Endothelial cell of umbilical vein (primary cell): ENCODE data around the gene FBXL22. TPM values are rescaled to one million over a fixed set of nuclear protein-coding genes. Genes with fewer than 3 reads are reported as not detected.

Experiments used
- BruUV-seq: library from RNA; stranded (reverse); fragments of 400-500 nt; replicated peaks from 2 replicates; lab custom pipeline; 2021; lab: Mats Ljungman, UMichigan
- CTCF ChIA-PET: fragments of 300-600, 350-600 bp; sonication (Branson Sonifier 250); formaldehyde crosslinking; loops from one replicate; lab custom pipeline; 2021; ENCODE audit warnings: antibody characterized with exemption, inconsistent platforms; lab: Charles Lee
- POLR2A ChIA-PET: fragments of 300-600, 350-600 bp; sonication (Branson Sonifier 250); formaldehyde crosslinking; loops from one replicate; lab custom pipeline; 2021; ENCODE audit warnings: antibody characterized with exemption, inconsistent platforms; lab: Charles Lee
- DNase-seq: peaks from one replicate; pipeline ENCODE4 v3.0.0-alpha.2; 2011; ENCODE audit warnings: low read depth, low spot score
- FAIRE-seq: peaks from 2 replicates; lab custom pipeline; 2011; peaks lifted over from hg19 to GRCh38; lab: Jason Lieb, UNC
- H2AFZ ChIP-seq: 2 replicates; pipeline ENCODE4 v1.6.0; 2012; ENCODE audit warnings: low read depth, low read length, control low read depth, inconsistent platforms
- H3K27ac ChIP-seq: 2 replicates; pipeline ENCODE4 v1.5.1; 2011; ENCODE audit warnings: low read depth, mild to moderate bottlenecking, control low read depth, low read length, moderate library complexity; ENCODE audit not compliant: insufficient read depth
- H3K27me3 ChIP-seq, 2 experiments: 2 replicates each; pipeline versions ENCODE4 v1.6.0 to v1.6.1; 2011; ENCODE audit warnings: low read length in 2 of 2, mixed read lengths in 1 of 2; ENCODE audit not compliant: control insufficient read depth in 2 of 2, insufficient read depth in 2 of 2
- H3K36me3 ChIP-seq, 2 experiments: 2 replicates in 1 of 2; 3 replicates in 1 of 2; pipeline ENCODE4 v1.5.1; 2011; ENCODE audit warnings: low read length in 2 of 2, mild to moderate bottlenecking in 1 of 2, moderate library complexity in 1 of 2; ENCODE audit not compliant: control insufficient read depth in 2 of 2, insufficient read depth in 2 of 2; ENCODE audit errors: extremely low read depth in 1 of 2
- H3K4me1 ChIP-seq: 3 replicates; pipeline ENCODE4 v1.5.1; 2011; ENCODE audit warnings: mild to moderate bottlenecking, low read length; ENCODE audit not compliant: control insufficient read depth, insufficient read depth; ENCODE audit errors: extremely low read depth
- H3K4me2 ChIP-seq: 2 replicates; pipeline ENCODE4 v1.6.1; 2011; ENCODE audit warnings: low read length, control low read depth, mixed read lengths; ENCODE audit not compliant: insufficient read depth
- H3K4me3 ChIP-seq, 3 experiments: fragments of 200-600 bp in 1 of 3; sonication (generic), shearing (Covaris generic) in 1 of 3; replicated peaks in 1 of 3; 2 replicates each; pipeline ENCODE4 v1.5.1; 2011 to 2016; ENCODE audit warnings: control low read depth in 3 of 3, low read length in 3 of 3, mild to moderate bottlenecking in 2 of 3, inconsistent platforms in 1 of 3, low read depth in 1 of 3, moderate library complexity in 1 of 3; ENCODE audit not compliant: insufficient read depth in 1 of 3
- H3K79me2 ChIP-seq: 2 replicates; pipeline ENCODE4 v1.6.0; 2012; ENCODE audit warnings: low read length, inconsistent platforms; ENCODE audit not compliant: control insufficient read depth, insufficient read depth
- H3K9ac ChIP-seq: replicated peaks from 2 replicates; pipeline ENCODE3; 2011; ENCODE audit warnings: low read length, control low read depth; ENCODE audit not compliant: insufficient read depth; ENCODE audit errors: extremely low read depth
- H3K9me1 ChIP-seq: replicated peaks from 3 replicates; pipeline ENCODE4 v1.6.0; 2011; ENCODE audit warnings: mild to moderate bottlenecking, low read length; ENCODE audit not compliant: control insufficient read depth, insufficient read depth; ENCODE audit errors: extremely low read depth
- H3K9me3 ChIP-seq: replicated peaks from 2 replicates; pipeline ENCODE4 v1.5.1; 2012; ENCODE audit warnings: low read length, inconsistent platforms; ENCODE audit not compliant: control insufficient read depth, insufficient read depth
- H4K20me1 ChIP-seq: replicated peaks from 2 replicates; pipeline ENCODE3; 2011; ENCODE audit warnings: mild to moderate bottlenecking, low read length; ENCODE audit not compliant: control insufficient read depth, insufficient read depth; ENCODE audit errors: extremely low read depth
- CTCF ChIP-seq, 2 donors: IDR thresholded peaks; 1 replicate in 1 of 2; 2 replicates in 1 of 2; pipeline ENCODE4 v1.5.1; 2011; ENCODE audit warnings: low read length in 2 of 2, mild to moderate bottlenecking in 2 of 2, moderate library complexity in 2 of 2, control low read depth in 1 of 2, inconsistent platforms in 1 of 2, low read depth in 1 of 2; ENCODE audit not compliant: insufficient read depth in 1 of 2; ENCODE audit errors: extremely low read depth in 1 of 2
- FOS ChIP-seq: IDR thresholded peaks from 2 replicates; pipeline ENCODE4 v1.6.1; 2011; ENCODE audit warnings: mild to moderate bottlenecking, low read length, moderate library complexity, borderline replicate concordance; ENCODE audit not compliant: insufficient read depth
- GATA2 ChIP-seq: IDR thresholded peaks from 2 replicates; pipeline ENCODE4 v1.7.0; 2011; ENCODE audit warnings: low read depth, mild to moderate bottlenecking, moderate library complexity, mixed read lengths, low read length; ENCODE audit not compliant: insufficient read length, insufficient read depth
- JUN ChIP-seq: IDR thresholded peaks from 2 replicates; pipeline ENCODE4 v1.6.1; 2011; ENCODE audit warnings: borderline replicate concordance, low read depth; ENCODE audit not compliant: insufficient read length, insufficient read depth
- MAX ChIP-seq: IDR thresholded peaks from 2 replicates; pipeline ENCODE4 v1.6.1; 2011; ENCODE audit not compliant: insufficient read depth, insufficient read length
- MYC ChIP-seq: IDR thresholded peaks from one replicate; pipeline ENCODE4 v1.6.1; 2011; ENCODE audit warnings: mild to moderate bottlenecking, low read depth, low read length
- POLR2AphosphoS5 ChIP-seq: IDR thresholded peaks from 2 replicates; pipeline ENCODE4 v1.6.1; 2012; ENCODE audit warnings: low read depth, mild to moderate bottlenecking, control low read depth, low read length, moderate library complexity; ENCODE audit not compliant: insufficient read depth
- dilution Hi-C: fragments of 300-500 bp; cut with MboI; formaldehyde crosslinking; loops from one replicate; pipeline ENCODE4 v1.15.0; 2019; ENCODE audit warnings: low sequenced_read_pairs; ENCODE audit not compliant: extremely low pct_ligation_motif_present
- intact Hi-C: fragments of 100-400 bp; cut with micrococcal nuclease; formaldehyde crosslinking; loops from one replicate; pipeline ENCODE4 v1.10.0; 2022
- polyA plus RNA-seq, 4 experiments: library from polyadenylated mRNA; depleted of rRNA in 3 of 4; stranded (reverse) in 3 of 4; unstranded in 1 of 4; fragments of >200 nt; gene quantifications; 2 replicates each; pipeline versions ENCODE4 v1.2.1 to v1.2.3, GENCODE V29; 2011 to 2012; ENCODE audit warnings: missing spikeins in 1 of 4
- total RNA-seq: library from RNA; stranded (reverse); gene quantifications from 2 replicates; pipeline ENCODE4 v1.2.3, GENCODE V29; 2021

FBXL22 gene
- total and polyA plus RNA-seq, 2 donors (not counting 3 experiments of a cell fraction or from before 2014, with no cell fraction given): 0.06 TPM; not detected in 1

- POLR2A ChIA-PET: no interaction called here
- DNase-seq: no peak
- no TSS peak for BruUV-seq
These were observed 8.6 kb downstream of the FBXL22 start for GRCh38 chr15:63605816-63606215.

More at GRCh38 chr15:63605816-63606215, 8.6 kb downstream of the FBXL22 start:
- no peaks in the 10 kb centered on the region for H3K27me3 ChIP-seq
- FAIRE-seq: peak; percentile 73
- H3K27ac ChIP-seq: no peak overlapping the region
- H3K79me2 ChIP-seq: no peaks in the 10 kb centered on the region
- TF ChIP-seq JUN: no peak
- no peak for TF ChIP-seq FOS
- TF ChIP-seq CTCF (IDR thresholded peaks at IDR 0.05; ENCODE audit: extremely low read depth in 1 of 2, insufficient read depth in 1 of 2, low read depth in 1 of 2, low read length in 2 of 2): no peak
- TF ChIP-seq MYC: no peak
- no peak for TF ChIP-seq GATA2
- TF ChIP-seq MAX: no peak
- TF ChIP-seq POLR2AphosphoS5: no peak
- no peaks in the 10 kb centered on the region for H4K20me1 ChIP-seq
- no peak overlapping the region for H2AFZ ChIP-seq
- peaks cover 5 to 16% of the 10 kb centered on the region in 2 experiments for H3K36me3 ChIP-seq
- intact Hi-C loops (no loop called here), dilution Hi-C loops (no loop called here)
- H3K9me3 ChIP-seq: no peaks in the 10 kb centered on the region
- H3K9ac ChIP-seq: no peak overlapping the region
- H3K4me2 ChIP-seq: no peak overlapping the region
- no peak overlapping the region for H3K4me3 ChIP-seq
- H3K9me1 ChIP-seq: no peaks in the 10 kb centered on the region
- CTCF ChIA-PET: interaction anchor here (0.9 to 1.8 kb wide), 7 partner anchors 9 to 461 kb away, joined by 3 to 6 read pairs (median 3); partner anchors contain the start of gene FBXL22
- peaks cover 17% of the 10 kb centered on the region for H3K4me1 ChIP-seq
